Stimulated activated CD4-positive, alpha-beta T cell treated with anti-CD3 and anti-CD28 coated beads, TNF-alpha, amount 100 ng/mL, for 1 hour (primary cell): ENCODE data around the gene MEGF9.

ENCODE experiments used
- DNase-seq, 3 donors: peaks; one replicate each; pipeline ENCODE4 v3.0.0-alpha.2; 2020; ENCODE audit warnings: low read depth in 3 of 3, low spot score in 1 of 3

MEGF9 gene

DNA sequence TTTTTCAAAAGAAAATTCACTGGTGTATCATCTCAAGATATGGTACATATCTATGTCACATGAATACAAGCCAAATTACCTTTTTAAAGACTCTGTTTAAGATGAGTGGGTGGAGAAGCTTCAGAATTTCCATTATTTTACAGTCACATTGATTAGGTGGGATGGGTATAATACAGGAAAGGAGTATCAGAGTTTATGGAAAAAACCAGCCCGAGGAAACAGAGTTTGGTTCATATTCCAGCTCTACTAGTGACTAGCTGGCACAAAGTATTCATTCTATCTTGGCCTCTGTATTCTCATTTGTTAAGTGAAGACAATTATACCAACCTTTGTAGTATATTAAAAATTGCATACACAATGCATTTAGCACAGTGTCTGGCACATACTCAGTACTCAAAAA is 87.8 kb downstream of the MEGF9 start:
- DNase-seq: no peak

DNA sequence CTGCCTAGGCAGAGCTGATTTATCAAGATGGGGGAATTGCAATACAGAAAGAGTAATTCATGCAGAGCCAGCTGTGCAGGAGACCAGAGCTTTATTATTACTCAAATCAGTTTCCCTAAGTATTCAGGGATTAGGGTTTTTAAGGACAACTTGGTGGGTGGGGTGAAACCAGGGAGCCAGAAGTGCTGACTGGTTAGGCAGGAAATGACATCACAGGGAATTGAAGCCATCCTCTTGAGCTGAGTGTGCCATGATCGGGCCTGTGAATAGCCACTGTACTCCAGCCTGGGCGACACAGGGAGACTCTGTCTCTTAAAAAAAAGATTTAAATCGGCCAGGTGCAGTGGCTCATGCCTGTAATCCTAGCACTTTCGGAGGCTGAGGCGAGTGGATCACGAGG is 89.0 kb downstream of the MEGF9 start:
- DNase-seq: no peak

DNA sequence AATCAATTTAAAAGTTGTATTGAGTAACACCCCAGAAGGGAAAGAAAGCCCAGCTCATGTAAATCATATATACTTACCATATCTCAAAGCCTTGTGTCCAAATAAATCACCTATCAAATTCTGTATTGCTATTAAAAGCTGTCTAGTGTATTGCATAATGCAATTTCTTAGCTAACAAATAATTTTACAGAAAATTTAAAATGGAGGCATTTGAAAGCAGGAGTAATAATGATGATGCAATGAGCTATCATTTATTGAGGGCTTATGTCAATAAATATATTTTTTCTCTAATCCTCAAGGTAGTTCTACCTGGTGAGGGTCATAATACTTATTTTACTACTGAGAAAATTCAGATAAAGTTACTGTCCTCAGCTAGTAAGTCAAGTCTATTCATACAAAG is 91.5 kb downstream of the MEGF9 start:
- DNase-seq: no peak

DNA sequence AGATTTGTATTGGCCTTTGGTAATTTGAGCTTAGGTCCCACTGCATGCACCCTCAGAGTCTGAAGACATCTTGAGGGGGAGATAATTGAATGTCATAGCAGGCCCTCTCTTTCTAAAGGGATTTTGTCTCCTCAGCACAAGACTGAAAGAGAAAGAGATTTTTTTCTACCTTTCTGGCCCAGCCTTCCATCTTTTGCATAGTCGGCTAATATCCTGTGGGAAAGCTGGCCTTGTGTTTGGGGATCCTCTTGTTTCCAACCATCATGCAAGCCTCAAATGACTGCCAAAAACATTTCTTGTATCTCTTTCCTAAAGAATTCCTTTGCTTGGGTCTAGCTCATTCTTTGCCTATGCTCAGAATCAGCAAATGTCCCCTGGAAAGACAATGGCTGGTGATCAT is 92.3 kb downstream of the MEGF9 start:
- DNase-seq: no peak

DNA sequence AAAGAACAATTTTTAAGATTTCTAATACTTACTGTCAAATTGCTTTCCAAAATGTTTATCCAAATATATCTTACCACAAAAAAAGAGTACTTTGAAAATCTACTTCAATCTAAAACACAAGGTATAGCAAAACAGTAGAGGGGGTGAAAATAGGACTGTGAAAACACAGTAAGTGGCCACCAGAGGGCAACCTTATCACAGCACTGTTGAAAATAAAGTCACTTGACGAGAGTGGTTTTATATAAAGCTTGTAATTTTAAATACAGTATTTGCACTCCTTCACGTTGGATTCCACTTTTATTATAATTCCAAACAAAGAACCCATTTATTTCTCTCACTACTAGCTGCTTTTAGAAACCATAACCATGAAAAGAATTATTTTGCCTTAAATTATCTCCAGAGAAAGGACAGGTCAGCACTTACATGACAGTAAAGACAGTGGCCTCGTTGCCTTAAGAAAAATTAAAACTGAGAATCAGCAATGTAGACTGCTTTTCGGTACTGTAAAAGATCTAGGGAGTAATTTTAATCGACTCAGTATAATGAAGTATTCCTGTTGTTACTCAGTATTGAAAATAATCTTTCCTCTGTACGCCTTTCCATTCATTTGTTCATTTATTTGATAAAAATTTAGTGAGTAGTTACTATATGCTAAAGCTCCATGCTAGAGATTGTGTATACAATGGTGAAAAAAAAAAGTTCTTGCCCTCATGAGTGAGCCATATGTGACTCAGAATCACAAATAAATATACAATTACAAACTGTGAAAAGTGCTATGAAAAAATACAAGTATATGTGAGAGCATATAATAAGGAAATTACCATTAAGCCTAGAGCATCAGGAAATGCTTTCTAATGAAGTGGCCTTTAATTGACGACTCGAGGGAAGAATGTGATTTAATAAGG is 94.3 kb downstream of the MEGF9 start:
- DNase-seq: peak in 2 of 3 donors; percentile 20 to 21

DNA sequence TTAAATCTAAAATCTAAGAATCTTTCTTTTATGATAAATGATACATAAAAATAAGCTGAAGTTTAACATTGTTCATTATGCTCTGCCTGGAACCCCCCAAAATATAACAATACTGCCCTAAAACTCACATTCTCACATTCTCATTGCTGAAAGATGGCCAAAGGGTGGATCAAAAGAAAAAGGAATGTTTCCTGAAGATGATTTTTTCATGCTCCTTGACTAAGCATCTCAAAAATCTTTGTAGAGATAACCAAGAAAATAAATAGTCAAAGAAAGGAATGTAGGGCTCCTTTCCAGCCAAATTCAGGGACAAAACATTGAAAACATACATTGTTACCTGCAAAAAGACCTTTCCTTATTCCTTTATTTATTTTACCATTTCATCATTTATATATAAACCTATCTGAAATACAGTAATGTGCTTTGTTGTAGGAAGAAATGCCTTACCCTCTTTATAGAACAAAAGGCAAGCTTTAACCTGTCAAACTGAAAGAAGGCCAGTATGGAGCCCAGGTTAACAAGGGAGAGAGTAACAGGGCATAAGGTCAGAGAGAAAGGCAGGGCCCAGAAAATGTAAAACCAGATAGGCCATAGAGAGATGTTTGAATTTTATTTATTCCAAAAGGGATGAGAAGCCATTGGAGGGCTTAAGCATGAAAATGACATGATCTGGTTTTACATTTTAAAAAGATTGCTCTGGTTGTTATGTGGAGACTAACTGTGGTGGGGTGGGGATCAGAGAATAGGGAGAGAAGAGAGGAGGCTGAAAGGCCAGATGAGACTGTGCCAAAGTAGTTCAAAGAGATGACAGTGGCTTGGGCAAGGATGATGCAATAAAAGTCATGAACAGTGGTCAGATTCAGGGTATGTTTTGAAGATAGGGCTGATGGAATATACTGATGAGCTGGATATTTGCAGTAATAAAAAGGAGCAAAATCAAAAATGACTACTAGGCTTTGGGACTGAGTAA is 97.0 kb downstream of the MEGF9 start:
- no peak for DNase-seq

DNA sequence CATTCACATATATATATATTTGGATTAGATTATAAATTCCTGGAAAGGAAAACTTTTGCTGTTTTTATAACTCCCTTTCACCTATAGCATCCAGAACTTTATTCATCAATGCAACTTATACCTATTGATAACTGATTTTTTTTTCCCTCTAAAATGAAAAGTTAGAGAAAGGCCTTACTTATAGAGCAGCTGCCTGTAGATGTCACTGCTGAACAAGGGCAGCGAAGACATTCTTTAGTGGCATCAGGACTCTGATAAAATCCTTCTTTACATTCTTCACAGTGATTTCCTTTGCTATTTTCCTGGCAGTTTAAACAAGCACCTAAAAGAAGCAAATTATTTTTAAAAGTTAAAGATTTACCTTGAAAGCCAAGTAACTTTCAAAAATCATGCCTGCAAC is 102.1 kb downstream of the MEGF9 start:
- no peak for DNase-seq

DNA sequence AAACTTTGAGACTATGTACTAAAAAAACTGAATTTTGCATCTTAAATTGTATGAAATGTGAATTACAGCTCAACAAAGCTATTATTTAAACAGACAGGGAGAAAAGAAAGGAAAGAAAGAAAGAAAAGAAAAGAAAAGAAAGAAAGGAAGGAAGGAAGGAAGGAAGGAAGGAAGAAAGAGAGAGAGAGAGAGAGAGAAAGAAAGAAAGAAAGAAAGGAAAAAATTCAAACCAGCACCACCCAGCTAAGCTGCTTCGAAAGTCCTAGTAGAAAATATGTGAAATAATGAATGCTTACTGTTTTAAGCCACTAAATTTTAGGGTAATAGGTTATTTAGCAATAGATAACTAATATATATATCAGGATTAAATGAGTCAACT is 102.6 kb downstream of the MEGF9 start:
- DNase-seq: no peak

DNA sequence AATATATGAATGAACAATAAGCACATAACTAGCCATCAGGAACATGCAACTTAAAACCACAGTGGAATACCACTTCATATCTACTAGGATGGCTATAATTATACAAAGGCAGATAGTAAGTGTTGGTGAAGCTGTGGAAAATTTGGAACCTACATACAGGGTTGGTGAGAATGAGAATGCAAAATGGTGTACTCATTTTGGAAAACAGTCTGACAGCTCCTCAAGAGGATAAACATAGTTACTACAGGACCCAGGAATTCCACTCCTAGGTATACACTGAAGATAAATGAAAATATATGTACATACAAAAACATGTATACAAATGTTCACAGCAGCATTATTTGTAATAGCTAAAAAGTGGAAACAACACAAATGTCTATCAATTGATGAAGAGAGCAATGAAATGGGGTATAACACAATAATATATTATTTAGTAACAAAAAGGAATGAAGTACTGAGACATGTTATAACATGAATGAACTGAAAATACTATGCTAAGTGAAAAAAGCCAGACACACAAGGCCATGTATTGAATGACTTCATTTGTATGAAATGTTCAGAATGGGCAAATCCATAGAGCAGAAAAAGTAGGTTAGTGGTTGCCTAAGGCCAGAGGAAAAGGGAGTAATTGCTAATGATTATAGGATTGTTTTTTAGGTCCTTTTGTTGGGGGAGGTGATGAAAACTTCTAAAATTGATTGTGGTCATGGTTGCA is 103.1 kb downstream of the MEGF9 start:
- DNase-seq: no peak

DNA sequence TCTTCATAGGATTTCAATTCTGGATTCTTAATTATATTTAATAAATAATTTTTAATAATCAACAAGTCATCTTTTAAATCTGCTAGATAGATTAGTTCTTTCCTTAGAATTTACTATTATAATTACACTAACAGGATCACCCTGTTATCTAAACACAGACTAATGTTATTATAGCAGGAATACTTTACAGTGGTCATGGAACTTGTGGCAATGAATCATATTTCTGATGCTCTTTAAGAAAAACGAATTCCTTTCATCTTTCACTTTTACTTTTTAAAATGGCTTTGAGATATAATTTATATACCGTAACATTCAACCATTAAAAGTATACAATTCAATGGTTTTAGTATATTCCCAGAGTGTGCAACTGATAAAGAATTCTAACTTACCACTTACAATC is 104.6 kb downstream of the MEGF9 start:
- no peak for DNase-seq

DNA sequence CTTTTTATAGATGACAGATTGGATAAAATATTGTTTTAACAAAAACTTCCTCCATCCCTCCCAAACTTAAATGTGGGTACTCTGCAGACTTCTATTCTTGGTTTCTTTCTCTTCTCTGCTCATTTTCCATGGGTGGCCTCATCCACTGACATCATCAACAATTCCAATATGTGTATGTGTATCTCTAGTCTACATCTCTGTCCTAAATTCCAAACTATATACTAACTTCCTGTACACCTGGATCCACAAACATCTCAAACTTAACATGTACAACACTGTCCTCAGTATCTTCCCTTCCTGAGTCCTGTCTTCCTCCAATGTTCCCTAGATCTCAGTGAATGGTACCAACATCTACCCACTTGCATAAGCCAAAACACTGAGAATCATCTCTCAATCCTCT is 105.8 kb downstream of the MEGF9 start:
- no peak for DNase-seq

DNA sequence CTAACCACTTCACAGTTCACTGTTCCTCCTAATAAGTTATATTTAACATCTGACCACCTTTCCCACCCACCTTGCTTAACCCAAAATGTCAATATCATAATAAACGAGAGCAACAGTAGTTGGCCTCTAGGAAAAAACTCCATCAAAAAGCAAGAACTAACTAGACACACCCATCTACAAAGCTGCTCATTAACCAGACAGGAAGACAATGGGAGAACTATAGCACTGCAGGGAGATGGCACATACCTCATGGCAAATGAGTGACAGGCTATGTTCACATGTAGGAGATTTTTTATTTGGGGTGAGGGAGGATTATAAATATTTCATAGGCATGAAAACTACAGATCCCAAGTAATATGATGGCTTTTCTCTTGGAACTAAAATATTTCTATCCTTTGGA is 110.7 kb downstream of the MEGF9 start:
- no peak for DNase-seq

DNA sequence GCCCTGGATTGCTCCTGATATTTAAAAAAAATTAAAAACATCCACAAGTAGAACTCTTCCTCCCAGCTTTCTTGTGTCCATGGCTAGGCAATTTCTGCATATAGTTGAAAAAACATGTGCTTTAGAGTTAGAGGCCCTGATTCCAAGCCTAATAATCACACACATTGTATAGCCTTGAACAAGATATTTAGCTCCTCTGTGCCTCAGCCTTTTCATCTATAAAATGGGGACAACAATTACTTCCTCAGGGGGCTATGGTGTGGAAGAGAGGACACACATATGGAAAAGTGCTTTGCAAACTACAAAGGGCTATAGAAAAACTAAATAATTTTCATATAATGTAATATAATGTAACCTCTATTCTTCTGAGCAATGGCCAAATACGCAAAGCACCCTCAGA is 111.3 kb downstream of the MEGF9 start:
- no peak for DNase-seq

DNA sequence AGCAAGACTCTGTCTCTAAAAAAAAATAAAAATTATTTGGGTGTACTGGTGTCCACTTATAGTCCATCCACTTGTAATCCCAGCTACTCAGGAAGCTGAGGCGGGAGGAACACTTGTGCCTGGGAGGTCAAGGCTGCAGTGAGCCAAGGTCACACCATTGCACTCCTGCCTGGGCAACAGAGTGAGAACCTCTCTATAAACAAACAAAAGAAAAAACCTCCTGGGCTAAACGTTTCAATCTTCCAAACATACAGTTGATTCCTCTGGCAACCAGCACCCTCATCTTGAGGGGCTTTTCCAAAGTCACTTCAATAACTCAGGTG is 120.4 kb downstream of the MEGF9 start:
- DNase-seq: no peak

DNA sequence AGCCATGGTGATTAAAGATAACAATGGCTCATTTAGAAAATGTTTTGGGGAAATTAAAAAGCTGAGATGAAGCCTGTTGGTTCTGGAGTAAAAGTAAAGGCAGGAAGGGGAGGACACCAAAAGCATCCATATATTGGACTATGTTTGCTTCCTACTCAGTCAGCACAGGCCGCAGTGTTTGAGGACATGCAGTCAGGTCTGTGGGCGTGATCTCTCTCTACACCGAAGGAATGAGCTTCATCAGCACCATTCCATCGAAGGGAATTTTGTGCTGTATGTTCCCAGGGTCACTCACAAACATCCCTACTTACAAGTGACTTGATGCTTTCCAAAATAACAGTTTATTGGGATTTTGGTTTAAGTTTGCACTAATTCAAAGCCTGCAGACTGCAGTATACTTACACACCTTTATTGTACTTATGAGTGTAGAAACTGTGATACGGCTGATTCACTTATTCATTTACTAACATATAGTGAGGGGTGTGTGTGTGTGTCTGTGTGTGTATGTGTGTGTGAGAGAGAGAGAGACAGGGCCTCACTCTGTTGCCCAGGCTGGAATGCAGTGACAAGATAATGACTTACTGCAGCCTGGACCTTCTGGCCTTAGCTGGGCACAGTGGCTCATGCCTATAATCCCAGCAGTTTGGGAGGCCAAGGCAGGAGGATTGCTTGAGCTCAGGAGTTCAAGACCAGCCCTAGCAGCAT is 120.9 kb downstream of the MEGF9 start:
- no peak for DNase-seq

DNA sequence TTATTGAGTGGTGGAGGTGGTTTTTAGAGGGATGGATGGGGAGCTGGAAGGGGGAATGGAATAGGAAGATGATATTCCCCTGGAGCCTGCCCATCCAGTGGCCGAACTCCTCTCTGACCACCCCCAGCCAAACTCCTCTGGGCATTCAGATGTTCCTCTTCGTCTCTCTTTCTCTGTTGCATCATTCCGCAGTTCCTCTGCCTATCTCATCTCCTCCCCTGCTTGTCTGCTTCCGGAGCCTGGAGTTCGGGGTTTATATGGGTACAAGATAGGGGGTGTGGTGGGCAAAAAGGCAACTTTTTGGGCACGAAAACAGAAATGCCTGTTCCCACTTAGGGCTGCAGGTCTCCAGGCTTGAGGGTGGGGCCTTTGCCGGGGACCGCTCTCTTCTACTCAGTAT is 122.1 kb downstream of the MEGF9 start:
- DNase-seq: no peak

DNA sequence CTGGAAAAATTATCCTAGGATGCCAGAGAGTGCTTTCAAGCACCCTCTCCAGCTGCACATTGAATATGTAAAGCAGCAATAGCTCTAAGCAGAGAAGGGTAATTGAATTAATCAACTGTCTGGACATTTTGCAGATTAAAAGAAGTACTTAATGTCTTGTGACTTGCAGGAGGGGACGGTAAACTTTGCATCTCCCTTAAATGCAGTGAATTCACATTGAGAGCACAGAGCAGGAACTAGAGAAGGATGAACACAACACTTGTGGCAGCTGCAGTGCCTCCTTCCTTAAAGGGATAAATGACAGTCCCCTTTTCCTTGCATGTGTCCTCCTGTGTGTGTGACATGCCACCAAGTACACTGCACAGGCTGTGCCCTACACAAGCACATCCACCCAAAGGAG is 126.9 kb downstream of the MEGF9 start:
- DNase-seq: no peak

DNA sequence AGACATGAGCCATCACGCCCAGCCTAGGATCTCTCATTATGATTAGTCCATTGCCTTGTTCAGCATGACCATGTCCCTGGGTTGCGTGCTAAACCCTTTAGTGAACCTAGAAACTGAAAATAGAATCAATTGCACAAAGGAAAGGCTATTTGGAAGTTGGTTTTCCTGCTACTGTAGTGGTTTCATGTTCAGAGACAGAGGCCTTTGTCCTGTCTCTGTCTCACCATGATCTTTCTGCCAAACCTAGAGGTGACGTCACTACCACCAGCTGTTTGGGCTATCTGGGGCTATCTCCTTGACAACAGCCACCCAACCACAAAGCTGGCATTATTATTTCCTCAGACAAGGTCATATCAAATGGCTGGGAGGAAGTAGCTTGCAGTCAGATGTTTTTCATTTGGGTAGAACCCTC is 130.3 kb downstream of the MEGF9 start:
- no peak for DNase-seq

DNA sequence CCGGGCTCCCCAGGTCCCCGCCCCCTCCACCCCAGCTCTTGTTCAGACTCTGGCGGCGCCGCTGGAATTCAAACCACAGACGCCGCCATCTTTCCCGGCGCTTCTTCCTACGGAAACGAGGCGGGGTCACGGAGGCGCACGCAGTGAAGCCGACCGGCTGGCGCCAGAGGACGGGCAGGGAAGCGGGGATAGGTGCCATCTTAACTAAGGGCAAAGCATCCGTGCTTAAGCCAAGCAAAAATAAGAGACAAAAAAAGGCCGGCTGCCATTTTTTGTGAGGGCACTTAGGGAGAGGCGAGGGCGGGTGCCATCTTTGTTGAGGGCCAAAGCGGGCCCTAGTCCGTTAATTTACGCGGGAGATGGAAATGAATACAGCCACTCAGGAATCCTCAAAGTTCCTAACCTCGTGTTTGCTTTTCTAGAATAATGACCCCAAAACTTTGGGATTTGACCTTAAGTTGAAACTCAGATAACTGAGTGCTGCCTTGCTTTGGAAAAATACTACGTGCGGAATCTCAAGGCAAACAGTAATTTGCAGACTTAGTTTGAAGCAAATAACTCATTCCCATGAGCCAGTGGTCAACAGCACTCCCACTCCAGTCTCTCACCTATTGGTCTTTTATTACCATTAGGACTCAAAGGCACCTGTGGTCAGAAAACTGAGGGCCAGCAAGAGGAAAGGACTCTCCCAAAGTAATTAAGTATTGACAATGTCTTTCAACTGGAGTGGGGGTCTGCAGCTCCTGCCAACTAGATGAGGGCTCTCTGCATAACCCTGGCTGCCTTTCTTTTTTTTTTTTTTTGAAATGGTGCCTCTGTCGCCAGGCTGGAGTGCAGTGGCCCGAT is 134.0 kb downstream of the MEGF9 start, which contains the start of gene CDK5RAP2:
Gene CDK5RAP2 (minus strand): TSS at position 117 of the 846 bp plus-strand sequence. CDS start 189 bp downstream, outside the sequence.
- peak; percentile 77 to 84 (median 78) for DNase-seq
